ENCODE data around the gene TRERF1.

Gene TRERF1

DNA sequence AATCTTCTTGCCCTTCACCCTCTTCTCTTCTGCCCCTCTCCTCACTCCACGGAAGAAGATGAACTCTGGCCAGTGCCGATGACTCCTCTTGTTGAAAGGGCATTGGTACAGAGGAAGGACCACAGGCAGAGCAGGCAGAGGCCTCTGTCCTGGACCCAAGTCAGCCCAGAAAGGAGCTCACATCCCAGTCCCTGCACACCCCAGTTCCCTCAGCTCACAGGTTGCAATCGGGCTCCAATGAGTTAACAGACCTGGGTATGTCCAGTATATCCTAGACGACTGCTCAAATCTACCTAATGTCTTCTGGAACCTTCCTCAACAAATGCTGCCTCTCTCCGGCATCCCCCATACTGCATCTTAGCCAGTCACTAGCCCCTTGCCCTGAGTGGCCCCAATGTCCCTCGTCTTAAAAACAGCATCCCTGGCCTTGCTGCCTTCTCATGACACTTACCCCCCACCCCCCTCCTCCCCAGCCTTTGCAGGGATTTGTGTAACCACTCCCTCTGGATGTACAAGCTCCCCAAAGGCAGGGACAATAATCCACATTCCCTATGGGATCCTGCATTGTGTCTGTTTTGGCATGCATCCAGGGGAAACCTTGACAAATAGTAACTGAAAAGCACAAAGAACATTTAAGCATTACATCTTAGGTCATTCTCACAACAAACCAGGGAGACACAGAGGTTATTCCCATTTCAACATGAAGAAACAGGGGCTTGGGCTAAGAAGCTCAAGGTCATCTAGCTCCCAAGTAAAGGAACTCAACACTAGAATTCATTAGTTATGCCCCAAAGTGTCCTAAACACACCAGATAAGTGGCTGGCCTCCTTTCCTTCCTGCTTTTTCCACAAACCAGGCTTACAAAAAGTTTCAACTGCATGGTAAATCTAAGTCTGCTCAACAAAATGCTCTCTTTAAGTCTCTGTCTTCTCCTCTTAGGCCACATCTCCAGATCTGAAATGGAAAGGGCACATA is 45.1 kb downstream of the TRERF1 start:
- H3K27ac ChIP-seq (ENCODE audit: low read depth, low read length, poor library complexity, severe bottlenecking): no peak overlapping the region
- TF ChIP-seq EZH2 (IDR thresholded peaks at IDR 0.05; ENCODE audit: borderline replicate concordance, low read length): no peak
- TF ChIP-seq, protein P1, sequence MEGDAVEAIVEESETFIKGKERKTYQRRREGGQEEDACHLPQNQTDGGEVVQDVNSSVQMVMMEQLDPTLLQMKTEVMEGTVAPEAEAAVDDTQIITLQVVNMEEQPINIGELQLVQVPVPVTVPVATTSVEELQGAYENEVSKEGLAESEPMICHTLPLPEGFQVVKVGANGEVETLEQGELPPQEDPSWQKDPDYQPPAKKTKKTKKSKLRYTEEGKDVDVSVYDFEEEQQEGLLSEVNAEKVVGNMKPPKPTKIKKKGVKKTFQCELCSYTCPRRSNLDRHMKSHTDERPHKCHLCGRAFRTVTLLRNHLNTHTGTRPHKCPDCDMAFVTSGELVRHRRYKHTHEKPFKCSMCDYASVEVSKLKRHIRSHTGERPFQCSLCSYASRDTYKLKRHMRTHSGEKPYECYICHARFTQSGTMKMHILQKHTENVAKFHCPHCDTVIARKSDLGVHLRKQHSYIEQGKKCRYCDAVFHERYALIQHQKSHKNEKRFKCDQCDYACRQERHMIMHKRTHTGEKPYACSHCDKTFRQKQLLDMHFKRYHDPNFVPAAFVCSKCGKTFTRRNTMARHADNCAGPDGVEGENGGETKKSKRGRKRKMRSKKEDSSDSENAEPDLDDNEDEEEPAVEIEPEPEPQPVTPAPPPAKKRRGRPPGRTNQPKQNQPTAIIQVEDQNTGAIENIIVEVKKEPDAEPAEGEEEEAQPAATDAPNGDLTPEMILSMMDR (IDR thresholded peaks at IDR 0.05; ENCODE audit: low read length): no peak
- no peaks in the 10 kb centered on the region for H3K9me3 ChIP-seq (ENCODE audit: low read length)
- H3F3A ChIP-seq (ENCODE audit: insufficient read depth, low read length): no peaks in the 10 kb centered on the region
- H3K4me3 ChIP-seq (ENCODE audit: low read depth, low read length, poor library complexity, severe bottlenecking): no peak overlapping the region
- no peaks in the 10 kb centered on the region for H3K9me2 ChIP-seq (ENCODE audit: low read depth, low read length)
- no peak overlapping the region for H2AFZ ChIP-seq (ENCODE audit: low read length)
- no peak overlapping the region for H3K4me2 ChIP-seq (ENCODE audit: low read length)
- H3K79me2 ChIP-seq (ENCODE audit: insufficient read depth, low read length): no peaks in the 10 kb centered on the region
- no peaks in the 10 kb centered on the region for H4K20me1 ChIP-seq (ENCODE audit: insufficient read depth, low read length)
- H3K9ac ChIP-seq (ENCODE audit: low read length): no peak overlapping the region
- peaks cover 9% of the 10 kb centered on the region; the same call in 1 of the 2 replicates for H3K27me3 ChIP-seq (ENCODE audit: insufficient read depth, low read length)
- no peaks in the 10 kb centered on the region for H3K4me1 ChIP-seq (ENCODE audit: insufficient read depth, low read length, severe bottlenecking)
- no peaks in the 10 kb centered on the region for H3K36me3 ChIP-seq (ENCODE audit: insufficient read depth, low read length)

DNA sequence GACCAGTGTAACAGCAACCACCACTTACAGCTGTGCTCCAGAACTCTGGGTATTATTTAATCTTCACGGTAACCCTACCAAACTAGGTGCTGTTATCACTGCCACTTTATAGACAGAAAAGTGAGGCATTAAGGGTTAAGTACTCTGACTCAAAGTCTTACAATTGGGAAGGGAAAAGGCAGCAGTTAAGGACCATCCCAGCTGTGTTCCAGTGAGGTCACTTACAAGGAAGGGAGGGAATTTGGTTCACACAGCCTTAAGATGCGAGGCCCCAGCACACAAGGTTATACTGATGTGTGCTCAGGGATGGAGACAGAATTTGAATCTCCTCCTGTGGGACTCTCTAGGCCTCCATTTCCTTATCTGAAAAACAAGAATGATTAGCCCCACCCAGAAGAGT is 46.7 kb downstream of the TRERF1 start:
- Histone ChIP-seq H2AFZ (ENCODE audit: low read length) (no peak overlapping the region), H3K9me3 (ENCODE audit: low read length) (no peaks in the 10 kb centered on the region), H3K79me2 (ENCODE audit: insufficient read depth, low read length) (no peaks in the 10 kb centered on the region), H3K4me1 (ENCODE audit: insufficient read depth, low read length, severe bottlenecking) (no peaks in the 10 kb centered on the region), H3K27me3 (ENCODE audit: insufficient read depth, low read length) (peaks cover 9% of the 10 kb centered on the region; the same call in 1 of the 2 replicates), H3K4me2 (ENCODE audit: low read length) (no peak overlapping the region), H4K20me1 (ENCODE audit: insufficient read depth, low read length) (no peaks in the 10 kb centered on the region), H3K9ac (ENCODE audit: low read length) (no peak overlapping the region), H3K4me3 (ENCODE audit: low read depth, low read length, poor library complexity, severe bottlenecking) (no peak overlapping the region), H3F3A (ENCODE audit: insufficient read depth, low read length) (no peaks in the 10 kb centered on the region), H3K36me3 (ENCODE audit: insufficient read depth, low read length) (no peaks in the 10 kb centered on the region), H3K9me2 (ENCODE audit: low read depth, low read length) (no peaks in the 10 kb centered on the region), H3K27ac (ENCODE audit: low read depth, low read length, poor library complexity, severe bottlenecking) (no peak overlapping the region)
- TF ChIP-seq, protein P1 (IDR thresholded peaks at IDR 0.05; ENCODE audit: low read length): no peak
- TF ChIP-seq EZH2 (IDR thresholded peaks at IDR 0.05; ENCODE audit: borderline replicate concordance, low read length): no peak

DNA sequence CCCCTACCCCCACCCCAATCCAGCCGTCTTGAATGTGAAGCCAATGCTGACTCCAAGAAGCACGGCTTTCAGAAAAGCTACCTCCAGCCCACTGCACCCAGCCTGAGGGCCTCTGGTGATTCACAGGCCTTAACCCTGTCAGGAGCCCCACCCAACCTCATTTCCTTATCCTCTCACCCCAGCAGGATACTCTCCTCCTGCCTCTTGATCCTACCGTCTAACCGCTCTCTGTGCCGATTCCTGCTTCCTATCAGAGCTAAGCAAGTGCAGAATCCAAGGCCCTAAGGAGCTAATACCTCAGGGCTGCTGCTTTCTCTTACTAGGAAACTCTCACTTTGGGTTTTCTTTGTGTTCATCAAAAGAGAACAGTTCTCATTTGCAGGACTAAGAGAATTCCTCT is 47.2 kb downstream of the TRERF1 start:
- no peak overlapping the region for H3K9ac ChIP-seq (ENCODE audit: low read length)

More for the DNA sequence above, 47.2 kb downstream of the TRERF1 start:
- Histone ChIP-seq H4K20me1 (ENCODE audit: insufficient read depth, low read length) (no peaks in the 10 kb centered on the region), H3K4me1 (ENCODE audit: insufficient read depth, low read length, severe bottlenecking) (no peaks in the 10 kb centered on the region), H3K27ac (ENCODE audit: low read depth, low read length, poor library complexity, severe bottlenecking) (no peak overlapping the region), H3K9me3 (ENCODE audit: low read length) (no peaks in the 10 kb centered on the region), H3F3A (ENCODE audit: insufficient read depth, low read length) (no peaks in the 10 kb centered on the region), H3K79me2 (ENCODE audit: insufficient read depth, low read length) (no peaks in the 10 kb centered on the region), H3K27me3 (ENCODE audit: insufficient read depth, low read length) (peaks cover 9% of the 10 kb centered on the region; the same call in 1 of the 2 replicates), H3K36me3 (ENCODE audit: insufficient read depth, low read length) (no peaks in the 10 kb centered on the region), H3K4me2 (ENCODE audit: low read length) (no peak overlapping the region), H2AFZ (ENCODE audit: low read length) (no peak overlapping the region), H3K4me3 (ENCODE audit: low read depth, low read length, poor library complexity, severe bottlenecking) (no peak overlapping the region), H3K9me2 (ENCODE audit: low read depth, low read length) (no peaks in the 10 kb centered on the region)
- TF ChIP-seq EZH2 (IDR thresholded peaks at IDR 0.05; ENCODE audit: borderline replicate concordance, low read length): no peak
- TF ChIP-seq, protein P1 (IDR thresholded peaks at IDR 0.05; ENCODE audit: low read length): no peak

All from OCI-LY1 (cell line).